Superior temporal gyrus (tissue), 1 donor: ENCODE measurements around the gene MKI67.
A peak's percentile ranks its signal among the peaks of the same experiment; 100 is the strongest.

Source experiments
- DNase-seq: peaks from one replicate; pipeline ENCODE4 v3.0.0-alpha.2; 2016; ENCODE audit errors: extremely low spot score

The MKI67 gene

DNA sequence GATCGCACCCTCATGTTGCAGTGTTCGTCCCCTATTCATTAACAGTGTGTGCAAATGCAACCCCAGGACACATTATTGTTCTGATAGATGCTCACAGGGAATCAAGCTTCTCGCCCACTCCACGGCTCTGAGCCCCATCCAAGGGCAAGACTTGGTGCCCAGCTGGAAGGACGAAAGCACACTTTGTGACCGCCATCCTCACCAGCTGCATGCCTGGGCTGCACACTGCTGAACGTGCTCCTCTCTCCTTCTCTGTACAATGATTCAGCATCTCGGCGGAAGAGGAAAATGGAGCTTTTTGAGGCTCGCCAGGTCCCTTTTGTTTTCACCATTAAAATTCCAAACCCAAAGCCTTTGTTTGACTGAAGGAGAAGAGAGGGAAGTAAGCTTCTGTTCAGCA is 41.9 kb downstream of the MKI67 start:
- DNase-seq, result no peak

DNA sequence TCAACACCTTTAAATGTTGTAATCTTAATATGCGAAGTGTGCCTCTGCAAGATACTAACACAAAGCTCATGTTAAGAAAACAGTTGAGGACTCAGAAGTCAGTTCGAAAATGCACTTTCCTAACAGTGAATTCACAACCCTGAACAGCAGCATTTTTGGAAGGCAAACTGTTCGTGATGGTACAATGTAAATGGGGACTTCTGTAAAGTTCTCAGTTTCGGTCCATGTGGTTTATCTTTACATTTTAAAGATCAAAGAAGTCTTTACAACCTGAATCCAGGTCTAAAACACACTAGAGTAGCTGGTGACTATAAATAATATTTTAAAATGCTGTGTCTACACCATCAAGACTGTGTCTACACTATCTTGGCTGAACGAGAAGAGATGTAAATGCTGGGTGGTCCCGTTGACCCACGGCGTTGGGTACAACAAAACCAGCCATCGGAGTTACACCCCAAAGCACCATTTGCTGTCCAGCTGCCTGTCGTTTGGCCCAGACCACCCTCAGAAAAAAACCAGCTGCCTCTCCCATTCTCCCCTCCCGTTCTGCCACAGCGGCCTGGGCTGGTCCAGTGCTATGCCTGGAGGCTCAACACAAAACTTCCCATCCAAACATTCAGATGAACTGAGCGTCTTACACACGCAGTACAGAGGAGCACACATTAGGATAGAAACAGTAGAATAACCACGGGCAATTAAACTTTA is 42.9 kb downstream of the MKI67 start:
- DNase-seq, result no peak

DNA sequence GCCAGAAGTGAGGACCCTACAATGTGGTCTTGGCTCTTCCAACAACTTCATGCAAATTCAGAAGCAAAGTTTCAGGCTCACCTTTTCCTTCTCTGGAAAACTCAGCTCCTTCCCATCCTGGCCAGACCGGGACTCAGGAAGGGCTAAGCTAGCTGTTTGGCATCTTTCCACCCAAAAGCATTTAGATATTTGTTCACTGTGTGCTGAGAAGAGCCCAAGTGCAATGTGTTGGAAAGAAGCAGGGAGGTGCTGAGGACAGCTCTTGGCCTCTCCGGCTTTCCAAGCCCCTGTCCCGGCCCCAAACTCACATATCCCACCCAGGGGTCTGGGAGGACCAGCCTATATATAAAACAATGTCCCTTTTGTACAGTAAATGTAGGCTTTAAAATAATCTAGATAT is 44.5 kb downstream of the MKI67 start:
- DNase-seq, result no peak

GRCh38 chr10:128081222-128081621 is 45.0 kb downstream of the MKI67 start:
- DNase-seq, result no peak

- no peak for DNase-seq
Observed at GRCh38 chr10:128080641-128081040, 45.6 kb downstream of the MKI67 start.

GRCh38 chr10:128080231-128080630 is 46.0 kb downstream of the MKI67 start:
- no peak for DNase-seq

DNA sequence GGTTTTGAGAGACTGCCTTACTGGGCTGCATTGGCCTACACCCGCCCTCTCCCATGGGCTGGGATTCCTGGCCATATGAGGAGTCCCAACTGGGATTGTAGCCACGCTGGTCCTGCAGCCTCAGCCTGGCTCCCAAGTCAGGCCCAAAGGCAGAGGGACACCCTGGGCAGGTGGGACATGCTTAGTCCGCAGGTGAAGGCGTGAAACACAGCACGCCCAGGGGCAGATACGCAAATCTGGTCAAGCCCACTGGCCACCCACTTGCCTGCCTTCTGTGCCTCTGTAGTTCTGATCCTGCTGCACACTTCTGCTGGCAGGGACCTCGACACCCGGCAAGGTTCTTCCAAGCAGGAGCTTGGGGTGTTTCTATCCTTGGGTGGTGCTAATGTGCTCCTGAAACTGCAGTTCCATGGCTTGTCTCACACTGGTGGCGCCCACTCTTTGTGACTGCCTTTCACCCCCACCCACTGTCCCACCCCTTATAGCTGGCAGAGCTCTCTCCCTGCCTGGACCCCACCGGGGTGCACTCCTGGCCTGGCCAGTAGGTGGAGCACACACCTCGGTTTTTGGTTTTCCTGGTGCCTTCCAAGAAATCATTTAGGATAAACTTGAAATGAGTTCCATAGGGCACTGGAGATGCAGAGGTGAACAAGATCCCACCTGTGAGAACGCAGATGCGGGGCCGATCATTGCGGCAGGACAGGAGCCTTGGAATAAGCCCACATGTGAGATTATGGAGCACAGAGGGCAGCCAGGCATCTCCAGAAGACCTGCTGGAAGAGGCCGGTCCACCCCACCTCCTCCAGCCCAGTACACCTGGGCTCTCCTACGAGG is 47.9 kb downstream of the MKI67 start:
- DNase-seq, result peak; percentile 43

DNA sequence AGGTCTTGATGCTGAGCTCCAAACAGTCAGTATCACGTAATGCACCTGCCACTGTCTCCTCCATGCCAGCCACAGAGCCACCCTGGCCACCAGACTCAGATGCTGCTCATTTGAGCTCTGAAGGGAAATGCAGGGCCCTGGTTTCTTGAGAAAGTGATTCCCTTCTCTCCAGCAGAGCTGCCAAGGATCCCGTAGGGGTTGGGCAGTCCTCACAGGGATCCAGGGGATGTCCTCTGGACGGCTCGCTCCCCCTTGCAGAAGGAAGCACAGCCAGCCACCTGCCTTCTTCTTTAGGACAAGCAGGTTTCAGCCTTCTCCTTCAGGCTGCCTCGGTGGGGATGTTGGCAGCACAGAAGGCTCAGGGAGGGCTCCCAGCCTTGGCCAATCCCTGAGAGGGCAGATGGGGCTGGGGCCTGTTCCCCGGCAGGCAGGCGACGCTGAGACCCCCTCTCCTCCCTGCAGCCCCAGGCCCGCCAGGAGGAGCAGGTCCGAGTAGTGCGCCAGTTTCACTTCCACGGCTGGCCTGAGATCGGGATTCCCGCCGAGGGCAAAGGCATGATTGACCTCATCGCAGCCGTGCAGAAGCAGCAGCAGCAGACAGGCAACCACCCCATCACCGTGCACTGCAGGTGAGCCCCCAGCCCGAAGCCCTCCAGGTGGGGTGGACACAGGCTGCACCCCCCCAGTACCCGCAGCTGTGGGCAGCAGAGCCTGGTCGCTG is 48.9 kb downstream of the MKI67 start:
- no peak for DNase-seq

DNA sequence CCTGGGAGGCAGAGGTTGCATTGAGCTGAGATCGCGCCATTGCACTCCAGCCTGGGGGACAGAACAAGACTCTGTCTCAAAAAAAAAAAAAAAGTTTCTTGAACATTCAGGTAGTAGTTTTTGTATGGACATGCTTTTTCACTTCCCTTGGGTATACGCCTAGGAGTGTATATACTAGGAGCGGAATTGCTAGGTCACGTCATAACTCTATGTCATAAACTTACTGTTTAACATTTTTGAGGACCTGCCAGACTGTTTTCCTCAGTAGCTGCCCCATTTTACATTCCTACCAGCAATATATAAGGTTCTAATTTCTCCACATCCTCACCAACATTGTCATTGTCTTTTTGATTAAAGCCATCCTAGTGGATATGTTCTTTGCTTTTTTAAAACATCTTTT is 51.6 kb downstream of the MKI67 start:
- no peak for DNase-seq

- no peak for DNase-seq
Observed at GRCh38 chr10:128073890-128074289, 52.3 kb downstream of the MKI67 start.

- DNase-seq, result no peak
Observed at GRCh38 chr10:128072941-128073645, 53.1 kb downstream of the MKI67 start.

DNA sequence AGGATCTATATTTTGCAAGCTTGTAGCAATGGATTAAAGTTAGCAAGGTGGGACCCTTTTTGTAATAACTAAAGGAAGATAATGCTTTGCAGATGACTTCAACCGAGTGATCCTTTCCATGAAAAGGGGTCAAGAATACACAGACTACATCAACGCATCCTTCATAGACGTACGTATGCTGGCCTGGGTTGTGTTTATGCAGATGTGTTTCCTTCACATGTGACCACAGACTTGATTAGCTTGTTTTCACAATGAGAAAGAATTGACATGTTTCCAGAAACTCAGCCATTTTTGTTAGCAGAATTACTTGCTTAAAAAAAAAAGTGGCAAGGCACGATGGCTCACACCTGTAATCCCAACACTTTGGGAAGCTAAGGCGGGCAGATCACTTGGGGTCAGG is 54.2 kb downstream of the MKI67 start:
- no peak for DNase-seq

DNA sequence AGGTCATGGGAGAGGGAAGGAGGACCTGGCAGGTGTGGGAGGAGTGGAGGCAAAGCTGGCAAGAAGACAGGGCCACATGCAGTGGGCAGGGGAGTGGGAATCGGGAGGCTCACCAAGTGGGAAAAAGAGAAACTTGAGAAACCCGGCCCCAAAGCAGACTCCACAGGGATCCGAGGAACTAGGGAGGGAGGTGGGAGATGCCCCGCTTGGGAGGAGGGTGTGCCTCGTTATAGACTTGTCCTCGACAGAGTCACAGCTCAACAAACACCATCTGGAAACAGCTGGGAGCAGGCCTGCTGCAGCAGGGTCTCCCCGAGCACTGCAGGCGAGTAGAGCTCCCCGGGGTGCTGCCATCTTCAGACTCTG is 54.8 kb downstream of the MKI67 start:
- no peak for DNase-seq

- no peak for DNase-seq
Observed at GRCh38 chr10:128070721-128071416, 55.4 kb downstream of the MKI67 start.

GRCh38 chr10:128070161-128070560 is 56.1 kb downstream of the MKI67 start:
- no peak for DNase-seq

DNA sequence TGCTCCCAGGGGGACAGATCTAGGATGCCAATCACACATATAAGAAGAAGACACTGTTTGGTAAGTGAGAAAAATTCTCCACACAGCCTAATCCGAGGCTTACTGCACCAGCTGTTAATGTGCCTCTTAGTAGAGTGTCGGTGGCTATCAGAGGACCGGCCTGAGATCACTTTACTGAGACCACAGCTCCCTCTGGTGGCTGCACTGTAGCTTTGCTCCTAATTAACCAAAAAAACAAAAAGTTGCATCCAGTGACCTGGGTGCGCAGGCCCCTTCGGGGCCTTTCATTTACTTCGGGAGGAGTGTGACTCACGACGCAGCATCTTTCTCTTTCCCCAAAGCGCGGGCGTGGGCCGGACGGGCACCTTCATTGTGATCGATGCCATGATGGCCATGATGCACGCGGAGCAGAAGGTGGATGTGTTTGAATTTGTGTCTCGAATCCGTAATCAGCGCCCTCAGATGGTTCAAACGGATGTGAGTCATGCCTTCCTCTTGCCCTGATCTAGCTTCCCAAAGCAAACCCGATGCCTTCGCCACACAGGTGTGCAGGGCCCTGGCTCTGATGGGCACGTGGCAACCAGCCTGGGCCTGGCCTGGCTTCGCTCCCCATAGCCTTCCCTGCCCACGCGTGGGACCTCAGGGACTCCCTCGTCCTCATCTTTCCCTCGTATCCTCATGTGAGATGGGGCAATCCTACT is 56.7 kb downstream of the MKI67 start:
- DNase-seq, result peak; percentile 89

- DNase-seq, result no peak
Observed at GRCh38 chr10:128068398-128069285, 57.6 kb downstream of the MKI67 start.

DNA sequence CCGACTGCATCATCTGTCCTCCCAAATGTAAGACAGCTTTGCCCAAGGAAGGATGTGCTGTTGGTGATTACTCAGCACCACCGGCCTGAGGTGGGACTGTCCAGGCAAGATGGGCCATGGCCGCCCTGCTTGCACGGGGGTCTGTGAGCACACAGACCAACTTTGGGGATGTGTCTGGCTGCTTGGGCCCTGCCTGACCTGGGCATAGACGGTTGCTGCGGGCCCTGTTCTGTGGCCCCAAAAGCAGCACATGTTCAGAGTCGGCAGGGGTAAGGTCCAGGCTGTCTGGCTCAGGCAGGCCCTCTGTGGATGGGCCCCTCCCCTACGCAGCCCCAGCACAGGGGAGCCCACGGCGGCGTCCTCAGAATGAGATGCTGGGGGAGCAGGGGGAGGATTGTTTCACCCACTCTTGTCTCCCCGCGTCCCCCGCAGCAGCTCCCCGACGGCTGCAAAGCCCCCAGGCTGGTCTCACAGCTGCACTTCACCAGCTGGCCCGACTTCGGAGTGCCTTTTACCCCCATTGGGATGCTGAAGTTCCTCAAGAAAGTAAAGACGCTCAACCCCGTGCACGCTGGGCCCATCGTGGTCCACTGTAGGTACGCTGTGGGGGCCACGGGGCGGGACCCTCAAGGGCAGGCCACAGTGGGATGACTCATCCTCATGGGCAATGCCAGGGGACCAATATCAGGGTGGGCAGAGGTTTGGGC is 58.4 kb downstream of the MKI67 start:
- no peak for DNase-seq

GRCh38 chr10:128066870-128067382 is 59.3 kb downstream of the MKI67 start:
- no peak for DNase-seq
